Renal pelvis (tissue), 4 donors: Measurements from ENCODE around the gene TBC1D2. TPM values are rescaled to one million over a fixed set of nuclear protein-coding genes. Genes with fewer than 3 reads are reported as not detected.

Experiments
- DNase-seq: peaks from one replicate; pipeline ENCODE4 v3.0.0-alpha.2; 2013
- polyA plus RNA-seq, 3 donors: library from polyadenylated mRNA; unstranded; fragments of 120-200 nt; gene quantifications; one replicate each; pipeline ENCODE4 v1.2.1, GENCODE V29; 2013; ENCODE audit not compliant: insufficient read length in 3 of 3

The TBC1D2 gene
- polyA plus RNA-seq, 3 donors = 3.9 to 4.1 (median 3.9) TPM

DNA sequence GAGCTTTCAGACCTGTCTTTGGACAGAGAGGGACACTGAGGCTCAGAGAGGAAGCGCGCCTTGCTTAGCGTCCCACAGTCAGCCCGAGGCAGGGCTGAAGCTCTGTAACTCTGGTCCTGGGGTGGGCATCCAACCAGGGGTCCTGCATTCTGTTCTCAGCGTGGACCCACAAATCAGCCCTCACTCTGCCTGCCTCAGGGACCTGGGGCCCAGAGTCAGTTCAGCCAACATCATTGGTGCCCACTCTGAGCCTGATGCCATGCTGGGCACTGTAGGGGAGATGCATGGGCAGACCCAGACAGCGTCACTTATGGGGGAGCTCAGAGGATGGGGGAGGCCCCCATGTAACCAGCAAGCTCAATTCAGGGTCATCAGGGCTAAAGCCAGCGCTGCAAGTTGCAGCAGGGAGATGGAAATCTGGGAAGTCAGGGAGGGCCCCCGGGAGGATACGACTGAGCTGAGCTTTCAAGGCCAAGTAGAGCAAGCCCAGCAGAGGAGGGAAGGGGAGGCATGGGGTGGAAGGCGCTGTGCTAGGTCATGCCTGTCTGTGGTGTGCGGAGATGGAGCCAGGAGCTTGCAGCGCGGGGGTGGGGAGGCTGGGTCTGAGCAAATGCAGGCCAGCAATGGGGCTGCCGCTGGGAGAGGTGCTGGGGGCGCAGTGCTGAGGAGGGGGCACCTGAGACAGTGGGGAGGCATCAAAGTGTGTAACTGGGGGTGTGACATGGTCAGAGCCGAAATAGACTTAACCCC is 84.1 kb downstream of the TBC1D2 start:
- DNase-seq = no peak

DNA sequence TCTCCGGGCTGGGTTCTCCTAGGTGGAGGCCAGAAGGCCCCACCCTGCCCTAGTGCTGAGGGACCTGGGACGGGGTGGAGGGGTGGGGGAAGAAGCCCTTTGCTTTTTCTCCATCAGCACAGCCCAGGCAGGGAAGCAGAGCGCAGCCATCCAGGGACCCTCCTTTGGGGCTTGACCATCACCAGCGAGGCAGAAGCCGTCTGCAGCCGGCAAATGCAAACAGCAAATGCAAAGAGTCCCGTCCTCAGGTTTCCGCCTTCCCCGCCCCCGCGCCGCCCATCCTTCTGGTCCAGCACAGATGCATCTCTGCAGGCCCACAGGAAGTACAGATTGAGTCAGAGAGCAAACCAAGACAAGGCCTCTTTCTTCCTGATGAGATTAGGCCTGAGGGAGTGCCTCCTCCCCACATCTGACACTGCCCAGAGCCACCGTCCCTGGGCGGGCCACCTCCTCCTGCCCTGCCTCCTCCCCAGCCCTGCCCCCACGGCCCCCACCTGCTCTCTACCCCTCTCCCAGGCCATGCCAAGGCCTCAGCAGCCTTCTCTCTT is 86.4 kb downstream of the TBC1D2 start:
- no peak for DNase-seq

DNA sequence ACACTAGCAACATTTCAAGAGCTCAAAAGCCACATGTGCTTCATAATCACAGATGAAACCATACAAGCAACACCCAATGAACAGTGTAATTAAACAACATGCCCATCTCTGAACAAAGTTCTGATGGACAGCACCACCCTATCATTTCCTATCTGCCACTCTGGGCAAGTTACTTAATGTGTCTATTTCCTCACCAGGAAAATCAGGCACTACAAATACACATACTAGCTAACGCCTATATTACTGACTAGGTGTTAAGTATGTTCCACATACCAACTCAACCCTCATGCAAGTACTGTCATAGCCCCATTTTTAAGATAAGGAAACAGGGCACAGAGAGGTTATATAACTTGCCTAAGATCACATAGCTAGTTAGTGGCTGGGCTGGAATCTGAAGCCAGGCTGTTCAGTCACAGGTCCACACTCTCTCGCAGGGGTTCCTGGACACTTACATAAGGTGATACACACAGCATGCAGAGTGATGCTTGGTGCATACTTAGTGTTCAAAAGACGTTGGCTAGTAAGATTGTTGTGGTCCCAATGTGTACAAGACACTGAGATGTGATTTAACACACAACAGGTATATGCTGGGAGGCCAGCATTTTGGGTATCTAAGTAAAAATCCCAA is 87.2 kb downstream of the TBC1D2 start:
- DNase-seq = no peak

GRCh38 chr9:98164912-98165311 is 90.5 kb downstream of the TBC1D2 start:
- no peak for DNase-seq

- DNase-seq = no peak
Observed at GRCh38 chr9:98162613-98163012, 92.8 kb downstream of the TBC1D2 start.

GRCh38 chr9:98161851-98162250 is 93.6 kb downstream of the TBC1D2 start:
- no peak for DNase-seq

DNA sequence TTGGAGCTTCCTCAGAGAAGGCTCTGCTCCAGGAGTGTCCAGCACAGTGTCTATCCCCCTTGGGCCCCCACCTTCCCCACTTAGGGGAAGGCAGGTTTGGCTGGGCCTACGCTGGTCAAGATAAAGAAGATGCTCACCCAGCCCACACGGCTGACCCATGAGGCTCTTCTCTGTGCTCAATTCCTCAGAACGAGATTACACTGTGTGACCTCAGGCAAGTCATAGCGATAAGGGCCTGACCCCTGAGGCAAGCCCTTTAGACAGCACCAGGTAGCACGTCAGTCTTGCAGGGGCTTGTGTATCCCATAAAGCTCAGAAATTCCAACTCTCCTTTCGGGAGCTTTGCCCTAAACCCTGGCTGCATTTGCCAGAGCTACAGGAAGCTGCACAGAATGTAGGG is 95.7 kb downstream of the TBC1D2 start:
- DNase-seq = no peak

- DNase-seq = no peak
Observed at GRCh38 chr9:98159301-98159700, 96.1 kb downstream of the TBC1D2 start.

DNA sequence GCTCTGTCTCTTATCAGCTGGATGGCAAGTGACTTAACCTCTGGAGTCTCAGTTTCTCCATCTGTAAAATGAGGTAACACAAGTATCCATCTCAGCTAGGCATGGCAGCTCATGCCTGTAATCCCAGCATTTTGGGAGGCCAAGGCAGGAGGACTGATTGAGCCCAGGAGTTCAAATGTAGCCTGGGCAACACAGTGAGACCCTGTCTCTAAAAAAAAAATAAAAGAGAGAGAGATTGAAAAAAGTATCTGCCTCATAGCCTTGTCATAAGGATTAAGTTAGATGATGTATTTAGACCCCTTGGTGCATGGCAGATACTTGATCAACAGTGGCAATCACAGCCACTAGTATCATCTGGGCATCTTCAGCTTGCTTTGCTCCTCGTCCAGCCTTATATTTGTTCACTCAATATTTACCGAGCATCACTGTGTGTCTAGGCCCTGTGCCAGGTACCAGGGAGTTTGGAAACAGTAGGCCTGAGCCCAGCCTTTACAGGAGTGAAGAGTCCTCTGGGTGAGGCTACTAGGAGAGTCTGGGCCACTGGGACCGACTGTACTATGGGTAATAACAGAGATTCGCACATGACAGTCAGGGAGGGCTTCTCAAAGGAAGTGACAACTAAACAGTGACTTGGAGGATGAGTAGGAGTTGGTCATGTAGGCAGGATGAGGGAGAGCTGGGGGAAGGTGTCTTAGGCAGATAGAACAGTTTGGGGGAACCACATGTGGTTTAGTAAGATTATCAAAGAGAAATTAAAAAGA is 97.2 kb downstream of the TBC1D2 start:
- DNase-seq = no peak

- no peak for DNase-seq
Observed at GRCh38 chr9:98157372-98157771, 98.1 kb downstream of the TBC1D2 start.

DNA sequence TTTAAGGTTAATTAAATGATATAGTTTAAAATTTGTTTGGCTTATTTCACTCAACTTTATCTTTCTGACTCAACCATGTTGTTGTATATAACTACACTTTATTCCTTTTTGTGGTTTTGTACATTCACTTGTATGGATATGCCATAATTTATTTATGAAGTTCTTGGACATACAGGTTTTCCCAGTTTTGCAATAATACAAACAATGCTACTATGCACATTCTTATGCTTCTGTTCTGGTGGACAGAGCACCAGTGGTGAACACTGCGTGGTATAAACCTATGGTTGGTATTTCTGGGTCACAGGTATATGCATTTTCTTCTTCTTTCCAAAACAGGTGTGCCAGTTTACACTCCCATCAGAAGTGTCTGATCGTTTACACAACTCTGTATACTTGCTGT is 100.8 kb downstream of the TBC1D2 start:
- DNase-seq = no peak

- DNase-seq = no peak
Observed at GRCh38 chr9:98152526-98152925, 102.9 kb downstream of the TBC1D2 start.

- DNase-seq = no peak
Observed at GRCh38 chr9:98150721-98151120, 104.7 kb downstream of the TBC1D2 start.

DNA sequence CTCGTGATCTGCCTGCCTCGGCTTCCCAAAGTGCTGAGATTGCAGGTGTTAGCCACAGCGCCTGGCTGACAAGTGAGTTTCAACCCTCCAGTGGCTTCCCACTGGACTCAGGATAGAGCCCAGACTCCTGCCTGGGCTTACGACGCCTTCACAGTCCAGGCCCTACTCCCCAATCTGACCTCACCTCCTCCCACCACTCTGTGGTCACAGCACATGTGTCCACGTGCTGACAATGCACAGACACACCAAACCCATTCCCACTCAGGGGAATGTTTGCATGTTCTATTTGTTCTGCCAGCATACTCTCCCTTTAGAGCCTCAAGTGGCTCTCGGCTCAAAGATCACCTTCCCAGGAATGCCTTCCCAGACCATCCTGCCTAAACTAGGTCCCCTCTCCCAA is 105.3 kb downstream of the TBC1D2 start:
- DNase-seq = no peak

DNA sequence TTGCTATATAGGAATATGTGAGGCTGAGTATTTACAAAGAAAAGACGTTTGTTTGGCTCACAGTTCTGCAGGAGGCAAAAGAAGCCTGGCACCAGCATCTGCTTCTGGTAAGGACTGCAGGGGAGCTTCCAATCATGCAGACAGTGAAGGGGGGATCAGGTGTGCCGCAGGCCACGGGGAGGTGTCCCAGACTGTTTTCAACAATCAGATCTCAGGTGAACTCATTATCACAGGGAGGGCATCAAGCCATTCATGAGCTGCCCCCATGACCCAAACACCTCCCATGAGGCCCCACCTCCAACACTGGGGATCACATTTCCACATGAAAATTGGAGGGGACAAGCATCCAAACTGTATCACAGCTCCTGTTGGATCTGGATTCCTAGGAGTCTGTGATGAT is 106.0 kb downstream of the TBC1D2 start:
- DNase-seq = no peak

Other genes starting within 250 kb of the TBC1D2 start
- gene NANS, start 198.9 kb downstream of the TBC1D2 start, polyA plus RNA-seq = 10 to 100 TPM; 38.2 to 45.0 (median 41.7) TPM
- gene TRIM14, start 136.4 kb downstream of the TBC1D2 start, polyA plus RNA-seq = 1 to 10 TPM; 5.2 to 7.2 (median 6.9) TPM
- gene CORO2A, start 63.0 kb downstream of the TBC1D2 start, polyA plus RNA-seq = 1 to 10 TPM; 2.2 to 2.6 (median 2.5) TPM